GM23248 (cell line): Measurements from ENCODE around the gene AGA.

Experiments used
- EZH2 ChIP-seq: fragments of 200-600 bp; sonication (generic); IDR thresholded peaks from 2 replicates; pipeline ENCODE4 v1.6.1; 2018; ENCODE audit warnings: antibody characterized with exemption, mild to moderate bottlenecking; ENCODE audit not compliant: insufficient read depth, poor library complexity, severe bottlenecking
- EZH2phosphoT487 ChIP-seq: fragments of 200-600 bp; sonication (generic); IDR thresholded peaks from 2 replicates; pipeline ENCODE4 v1.6.1; 2018; ENCODE audit warnings: antibody characterized with exemption, moderate library complexity, mild to moderate bottlenecking, low read depth; ENCODE audit not compliant: insufficient read depth

GRCh38 chr4:177404986-177405385 is 37.3 kb downstream of the AGA start:
- TF ChIP-seq EZH2phosphoT487 (no peak), EZH2 (no peak)
